H1 (cell line): ENCODE results near the gene ZNG1A. TPM values are rescaled to one million over a fixed set of nuclear protein-coding genes. Genes with fewer than 3 reads are reported as not detected.

Source experiments
- CTCF ChIA-PET: fragments of 300-600 bp; sonication (Branson Sonifier 250); formaldehyde crosslinking; loops from one replicate; lab custom pipeline; 2021; ENCODE audit not compliant: partially characterized antibody; lab: Charles Lee
- POLR2A ChIA-PET: fragments of 300-600 bp; sonication (Branson Sonifier 250); formaldehyde crosslinking; loops from one replicate; lab custom pipeline; 2021; ENCODE audit warnings: inconsistent platforms; ENCODE audit not compliant: partially characterized antibody; lab: Charles Lee
- DNase-seq, 2 experiments: peaks; one replicate each; pipeline versions ENCODE4 v3.0.0 to v3.0.0-alpha.2; 2010 to 2022; ENCODE audit warnings: low spot score in 2 of 2, low read depth in 1 of 2, mixed read lengths in 1 of 2
- FAIRE-seq: peaks from 2 replicates; lab custom pipeline; 2011; peaks lifted over from hg19 to GRCh38; lab: Jason Lieb, UNC
- H2AFZ ChIP-seq: 2 replicates; pipeline ENCODE4 v1.8.1; 2012; ENCODE audit warnings: low read length, inconsistent platforms
- H2AK5ac ChIP-seq: 2 replicates; pipeline ENCODE4 v1.6.1; 2013; ENCODE audit warnings: low read depth, low read length
- H2BK120ac ChIP-seq: replicated peaks from 2 replicates; pipeline ENCODE3; 2013; ENCODE audit warnings: low read depth, low read length, inconsistent platforms
- H2BK12ac ChIP-seq: 2 replicates; pipeline ENCODE4 v1.6.1; 2013; ENCODE audit warnings: low read depth, low read length
- H2BK15ac ChIP-seq: 2 replicates; pipeline ENCODE4 v1.6.1; 2013; ENCODE audit warnings: low read length
- H2BK20ac ChIP-seq: 2 replicates; pipeline ENCODE4 v1.6.1; 2013; ENCODE audit warnings: low read length
- H2BK5ac ChIP-seq: 2 replicates; pipeline ENCODE4 v1.6.1; 2013; ENCODE audit warnings: low read depth, low read length
- H3K14ac ChIP-seq: 2 replicates; pipeline ENCODE4 v1.6.1; 2013; ENCODE audit warnings: inconsistent platforms; ENCODE audit not compliant: insufficient read length
- H3K18ac ChIP-seq: 2 replicates; pipeline ENCODE4 v1.6.1; 2013; ENCODE audit warnings: low read length; ENCODE audit errors: extremely low read depth
- H3K23ac ChIP-seq: 2 replicates; pipeline ENCODE4 v1.6.1; 2013; ENCODE audit warnings: inconsistent platforms; ENCODE audit not compliant: insufficient read length
- H3K23me2 ChIP-seq: 2 replicates; pipeline ENCODE4 v1.6.1; 2013; ENCODE audit warnings: low read depth, low read length
- H3K27ac ChIP-seq: 2 replicates; pipeline ENCODE4 v1.6.1; 2011; ENCODE audit warnings: low read depth, low read length, inconsistent platforms
- H3K27me3 ChIP-seq, 4 experiments: replicated peaks in 1 of 4; 1 replicate in 1 of 4; 2 replicates in 3 of 4; pipeline versions ENCODE4 v1.6.1 to v1.8.1; 2011 to 2013; ENCODE audit warnings: low read length in 3 of 4, mild to moderate bottlenecking in 3 of 4, inconsistent platforms in 2 of 4, mixed read lengths in 2 of 4, moderate library complexity in 1 of 4; ENCODE audit not compliant: control insufficient read depth in 3 of 4, insufficient read depth in 3 of 4; ENCODE audit errors: extremely low read depth in 1 of 4
- H3K36me3 ChIP-seq, 4 experiments: 2 replicates each; pipeline versions ENCODE4 v1.6.1 to v1.8.1; 2011 to 2013; ENCODE audit warnings: mild to moderate bottlenecking in 4 of 4, low read length in 3 of 4, moderate library complexity in 2 of 4, control low read depth in 1 of 4, inconsistent platforms in 1 of 4; ENCODE audit not compliant: insufficient read depth in 4 of 4, control insufficient read depth in 2 of 4
- H3K4ac ChIP-seq: replicated peaks from 2 replicates; pipeline ENCODE3; 2013; ENCODE audit warnings: low read length, low read depth, mixed read lengths, inconsistent platforms; ENCODE audit not compliant: insufficient read length
- H3K4me1 ChIP-seq, 4 experiments: replicated peaks in 1 of 4; 1 replicate in 1 of 4; 2 replicates in 3 of 4; pipeline versions ENCODE4 v1.6.1 to v1.8.1; 2011 to 2013; ENCODE audit warnings: low read length in 3 of 4, inconsistent platforms in 2 of 4, mixed read lengths in 1 of 4; ENCODE audit not compliant: insufficient read depth in 4 of 4, control insufficient read depth in 3 of 4
- H3K4me2 ChIP-seq, 2 experiments: 2 replicates each; pipeline versions ENCODE4 v1.6.1 to v1.8.1; 2011 to 2013; ENCODE audit warnings: low read depth in 2 of 2, low read length in 2 of 2, control low read depth in 1 of 2, inconsistent platforms in 1 of 2, mild to moderate bottlenecking in 1 of 2; ENCODE audit not compliant: insufficient read depth in 1 of 2
- H3K4me3 ChIP-seq, 4 experiments: fragments of 200-600, 300-600 bp in 1 of 4; sonication (generic), shearing (Covaris generic), sonication (Bioruptor Twin) in 1 of 4; 2 replicates each; pipeline versions ENCODE4 v1.5.1 to v1.8.1; 2011 to 2016; ENCODE audit warnings: low read length in 4 of 4, low read depth in 3 of 4, control low read depth in 2 of 4, inconsistent platforms in 2 of 4, mild to moderate bottlenecking in 2 of 4, mixed read lengths in 1 of 4, moderate library complexity in 1 of 4; ENCODE audit not compliant: insufficient read depth in 2 of 4; ENCODE audit errors: extremely low read depth in 1 of 4
- H3K56ac ChIP-seq: replicated peaks from 2 replicates; pipeline ENCODE3; 2013; ENCODE audit warnings: low read depth, mild to moderate bottlenecking, mixed read lengths, low read length, inconsistent platforms; ENCODE audit not compliant: insufficient read length
- H3K79me1 ChIP-seq: 2 replicates; pipeline ENCODE4 v1.6.1; 2013; ENCODE audit warnings: low read depth, low read length, control low read depth
- H3K79me2 ChIP-seq, 2 experiments: 2 replicates each; pipeline versions ENCODE4 v1.6.1 to v1.8.1; 2012 to 2013; ENCODE audit warnings: low read length in 2 of 2, mild to moderate bottlenecking in 2 of 2, inconsistent platforms in 1 of 2; ENCODE audit not compliant: insufficient read depth in 2 of 2, control insufficient read depth in 1 of 2
- H3K9ac ChIP-seq, 4 experiments: replicated peaks in 1 of 4; 1 replicate in 1 of 4; 2 replicates in 3 of 4; pipeline versions ENCODE4 v1.6.1 to v1.8.1; 2011 to 2013; ENCODE audit warnings: low read depth in 3 of 4, low read length in 3 of 4, control low read depth in 2 of 4, mild to moderate bottlenecking in 2 of 4, moderate library complexity in 2 of 4, inconsistent platforms in 1 of 4; ENCODE audit errors: extremely low read depth in 1 of 4
- H3K9me3 ChIP-seq, 2 experiments: 2 replicates each; pipeline versions ENCODE4 v1.6.1 to v1.8.1; 2012 to 2013; ENCODE audit warnings: mild to moderate bottlenecking in 2 of 2, moderate library complexity in 2 of 2, control low read depth in 1 of 2, inconsistent platforms in 1 of 2, low read depth in 1 of 2, low read length in 1 of 2, mixed read lengths in 1 of 2; ENCODE audit not compliant: insufficient read depth in 2 of 2
- H4K20me1 ChIP-seq, 2 experiments: replicated peaks in 1 of 2; 2 replicates each; pipeline versions ENCODE3 to v1.8.1; 2011 to 2013; ENCODE audit warnings: inconsistent platforms in 2 of 2, low read length in 2 of 2, mild to moderate bottlenecking in 1 of 2; ENCODE audit not compliant: insufficient read depth in 2 of 2, control insufficient read depth in 1 of 2
- H4K5ac ChIP-seq: 2 replicates; pipeline ENCODE4 v1.6.1; 2013; ENCODE audit warnings: low read length, low read depth, mixed read lengths, inconsistent platforms; ENCODE audit not compliant: insufficient read length
- H4K8ac ChIP-seq: 2 replicates; pipeline ENCODE4 v1.8.0; 2013; ENCODE audit warnings: mild to moderate bottlenecking, moderate library complexity, low read length, inconsistent platforms; ENCODE audit not compliant: insufficient read depth; ENCODE audit errors: extremely low read depth
- H4K91ac ChIP-seq: replicated peaks from 2 replicates; pipeline ENCODE3; 2013; ENCODE audit warnings: low read length, mixed read lengths, inconsistent platforms; ENCODE audit not compliant: insufficient read length
- KDM4A ChIP-seq: IDR thresholded peaks from one replicate; pipeline ENCODE4 v1.7.1; 2012; ENCODE audit warnings: low read depth, mild to moderate bottlenecking, moderate library complexity, low read length, inconsistent platforms; ENCODE audit not compliant: severe bottlenecking
- NANOG ChIP-seq: IDR thresholded peaks from 2 replicates; pipeline ENCODE4 v1.6.1; 2011; ENCODE audit warnings: low read length, low read depth, mild to moderate bottlenecking, inconsistent platforms; ENCODE audit not compliant: insufficient read depth, poor library complexity, severe bottlenecking
- RBBP5 ChIP-seq: IDR thresholded peaks from 2 replicates; pipeline ENCODE4 v1.7.1; 2012; ENCODE audit warnings: low read depth, mild to moderate bottlenecking, inconsistent platforms, low read length, moderate library complexity, borderline replicate concordance
- SIN3A ChIP-seq, 2 experiments: IDR thresholded peaks in 1 of 2; conservative IDR thresholded peaks in 1 of 2; 2 replicates each; pipeline ENCODE4 v1.6.1; 2011 to 2012; ENCODE audit warnings: low read length in 2 of 2, improper control_type of control experiment in 1 of 2, low read depth in 1 of 2, mild to moderate bottlenecking in 1 of 2
- SP1 ChIP-seq: IDR thresholded peaks from 2 replicates; pipeline ENCODE4 v1.6.1; 2011; ENCODE audit warnings: low read depth, low read length
- TCF12 ChIP-seq: IDR thresholded peaks from 2 replicates; pipeline ENCODE4 v1.6.1; 2011; ENCODE audit warnings: low read depth, mild to moderate bottlenecking, low read length
- TEAD4 ChIP-seq: IDR thresholded peaks from 2 replicates; pipeline ENCODE4 v1.6.1; 2012; ENCODE audit warnings: low read depth, low read length, inconsistent platforms, mixed read lengths
- WGBS, 2 experiments: shearing (Covaris generic) in 1 of 2; methylation state at CpG; one replicate each; pipeline versions ENCODE4 v1.1.6 to v1.1.7; 2013 to 2015; ENCODE audit warnings: low lambda C conversion rate in 2 of 2, mixed read lengths in 2 of 2, inconsistent platforms in 1 of 2, low coverage in 1 of 2, missing lambda C conversion rate in 1 of 2; ENCODE audit not compliant: insufficient replicate concordance in 2 of 2, insufficient coverage in 1 of 2, insufficient read length in 1 of 2; ENCODE audit errors: extremely low coverage in 1 of 2, missing lambda C conversion rate in 1 of 2; 5-methylcytosine and 5-hydroxymethylcytosine counted together
- polyA plus RNA-seq, 7 experiments: library from polyadenylated mRNA; depleted of rRNA in 3 of 7; stranded (reverse) in 5 of 7; unstranded in 2 of 7; fragments of >200 nt in 5 of 7; fragments of 200-250 nt in 2 of 7; gene quantifications; 1 replicate in 5 of 7; 2 replicates in 1 of 7; 4 replicates in 1 of 7; pipeline versions ENCODE4 v1.2.1 to v1.2.3, GENCODE V29; 2011 to 2013; ENCODE audit warnings: missing spikeins in 2 of 7, mixed read lengths in 2 of 7
- total RNA-seq: library from RNA; stranded (reverse); fragmentation: NEBNext Ultra II Directional; extraction: Animal tissue kit (Norgen Biotek cat#: 25700); gene quantifications from 2 replicates; pipeline ENCODE4 v1.2.1, GENCODE V29; 2021

Gene ZNG1A
- total and polyA plus RNA-seq, 2 of the 8 experiments (the other 6 are each of a cell fraction or from before 2014, with no cell fraction given) = 18.2 to 46.5 TPM

DNA sequence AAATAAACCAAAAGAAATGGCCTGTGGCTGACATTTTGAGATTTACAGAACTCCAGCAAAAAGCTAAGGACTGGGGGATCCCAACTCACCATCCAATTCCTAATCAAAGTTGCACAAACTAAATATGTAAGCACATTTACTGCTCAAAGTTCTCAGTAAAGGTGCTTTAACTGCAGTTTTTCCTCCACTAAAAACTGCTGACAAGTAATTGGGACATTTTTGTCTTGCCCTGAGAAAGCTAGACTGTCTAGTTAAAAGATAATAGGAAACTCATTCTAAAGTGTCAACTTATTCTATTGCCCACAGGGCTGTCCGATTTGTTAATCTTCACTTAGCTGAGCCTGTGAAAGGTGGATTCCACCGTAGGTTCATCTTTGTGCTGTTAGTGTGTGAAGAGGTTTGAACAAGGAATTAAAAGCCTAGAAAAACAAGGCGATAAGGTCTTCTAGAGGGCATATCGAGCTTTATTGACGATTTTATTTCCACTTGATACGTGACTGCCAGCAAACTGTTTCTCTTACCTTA lies 36.8 kb upstream of the ZNG1A start:
- CTCF ChIA-PET = interaction anchor here (0.8 to 1.4 kb wide), 3 partner anchors 12 to 97 kb away, joined by 3 read pairs; no protein-coding TSS in a partner anchor
- Histone ChIP-seq H3K9ac (no peak overlapping the region), H3K36me3 (no peaks in the 10 kb centered on the region)

More for the DNA sequence above, 36.8 kb upstream of the ZNG1A start:
- Histone ChIP-seq H3K79me1 (no peaks in the 10 kb centered on the region), H4K20me1 (no peaks in the 10 kb centered on the region), H3K4me2 (peak overlapping the region; percentile 71 to 88; a peak in 3 of 4 replicates), H3K4ac (no peak overlapping the region), H3K56ac (no peak overlapping the region), H3K27ac (no peak overlapping the region), H4K5ac (no peak overlapping the region), H3K9me3 (no peaks in the 10 kb centered on the region; a peak in 1 of 4 replicates), H3K14ac (no peak overlapping the region), H3K23me2 (peaks cover 3% of the 10 kb centered on the region; the same call in 1 of the 2 replicates), H4K91ac (no peak overlapping the region), H2BK15ac (no peak overlapping the region), H3K27me3 (peaks cover 0 to 27% (median 18%) of the 10 kb centered on the region in 4 experiments; a peak in 6 of 7 replicates), H4K8ac (no peak overlapping the region), H3K4me1 (peaks cover 0 to 2% (median 0%) of the 10 kb centered on the region in 4 experiments; a peak in 2 of 7 replicates), H2BK5ac (no peak overlapping the region), H3K4me3 (peak overlapping the region; percentile 44 to 71 (median 62); a peak in 5 of 8 replicates), H2BK120ac (no peak overlapping the region), H3K79me2 (no peaks in the 10 kb centered on the region), H2AFZ (0 out of 2 replicates have a peak overlapping the region, but pooled peaks have one; percentile 36), H2AK5ac (no peak overlapping the region), H3K18ac (no peak overlapping the region), H2BK20ac (no peak overlapping the region), H3K23ac (no peak overlapping the region), H2BK12ac (no peak overlapping the region)
- POLR2A ChIA-PET = no interaction called here
- no peak for FAIRE-seq
- WGBS, 2 experiments = 72% methylated on average over 6 of the region's 6 CpGs; no CpG with 5 or more reads in 1 of the 2 experiments
- no peak for TF ChIP-seq TEAD4
- no peak for TF ChIP-seq RBBP5
- no peak for TF ChIP-seq SP1
- no peak for TF ChIP-seq SIN3A (conservative IDR thresholded peaks at IDR 0.05 in 1 of 2, IDR thresholded peaks at IDR 0.05 in 1 of 2; ENCODE audit: low read depth in 1 of 2, low read length in 2 of 2)
- TF ChIP-seq KDM4A = no peak
- no peak for TF ChIP-seq TCF12
- no peak for TF ChIP-seq NANOG
- DNase-seq = no peak
